MCF 10A (cell line): ENCODE measurements around the gene ITGB1BP1. TPM values are rescaled to one million over a fixed set of nuclear protein-coding genes. Genes with fewer than 3 reads are reported as not detected.
A peak's percentile ranks its signal among the peaks of the same experiment; 100 is the strongest.

Experiments used
- BruUV-seq: library from RNA; stranded (reverse); fragments of 400-500 nt; replicated peaks from 2 replicates; lab custom pipeline; 2021; lab: Mats Ljungman, UMichigan
- CTCF ChIA-PET: fragments of 300-600 bp; sonication (Branson Sonifier 250); formaldehyde crosslinking; extraction: SDS; loops from one replicate; lab custom pipeline; 2021; ENCODE audit warnings: antibody characterized with exemption, inconsistent platforms; lab: Yijun Ruan, JAX
- POLR2A ChIA-PET: fragments of 300-600, 350-650 bp; sonication (Branson Sonifier 250); formaldehyde crosslinking; extraction: SDS; loops from one replicate; lab custom pipeline; 2020; ENCODE audit warnings: antibody characterized with exemption, inconsistent platforms; lab: Yijun Ruan, JAX
- DNase-seq: peaks from one replicate; pipeline ENCODE4 v3.0.0-alpha.2; 2018; ENCODE audit not compliant: unreplicated experiment
- H3K27ac Mint-ChIP-seq: one replicate; pipeline ENCODE4 v1.8.0; 2022; ENCODE audit warnings: mild to moderate bottlenecking, low read depth, mixed read lengths; ENCODE audit not compliant: unreplicated experiment
- H3K27me3 Mint-ChIP-seq: one replicate; pipeline ENCODE4 v1.8.0; 2022; ENCODE audit warnings: mixed read lengths; ENCODE audit not compliant: insufficient read depth, unreplicated experiment
- H3K36me3 Mint-ChIP-seq: one replicate; pipeline ENCODE4 v1.8.0; 2022; ENCODE audit warnings: mild to moderate bottlenecking, moderate library complexity, mixed read lengths; ENCODE audit not compliant: insufficient read depth, unreplicated experiment
- H3K4me1 Mint-ChIP-seq: one replicate; pipeline ENCODE4 v1.8.0; 2022; ENCODE audit warnings: mixed read lengths; ENCODE audit not compliant: insufficient read depth, unreplicated experiment
- H3K4me3 Mint-ChIP-seq: one replicate; pipeline ENCODE4 v1.8.0; 2022; ENCODE audit warnings: mild to moderate bottlenecking, moderate library complexity, mixed read lengths; ENCODE audit not compliant: unreplicated experiment
- H3K9me3 Mint-ChIP-seq: one replicate; pipeline ENCODE4 v1.8.0; 2022; ENCODE audit warnings: mixed read lengths; ENCODE audit not compliant: unreplicated experiment
- intact Hi-C: fragments of 100-400 bp; cut with micrococcal nuclease; formaldehyde crosslinking; loops from 2 replicates; pipeline ENCODE4 v1.14.1; 2022
- total RNA-seq: library from RNA; stranded (reverse); gene quantifications from 2 replicates; pipeline ENCODE4 v1.2.3, GENCODE V29; 2022
- TF ChIP-seq, protein P1 (sequence below): fragments of 200-600 bp; IDR thresholded peaks from one replicate; pipeline ENCODE4 v1.8.0; 2022; ENCODE audit warnings: antibody characterized with exemption, mild to moderate bottlenecking; ENCODE audit not compliant: unreplicated experiment

Gene ITGB1BP1
- total RNA-seq, 1 experiment from 2014 or later: 125 TPM

GRCh38 chr2:9364791-9365497 is 58.4 kb downstream of the ITGB1BP1 start:
- BruUV-seq: no TSS peak
- Mint-ChIP-seq H3K36me3 (peaks cover 99% of the 10 kb centered on the region), H3K27ac (no peak overlapping the region), H3K27me3 (no peaks in the 10 kb centered on the region), H3K4me1 (no peaks in the 10 kb centered on the region), H3K9me3 (no peaks in the 10 kb centered on the region), H3K4me3 (no peak overlapping the region)
- ChIA-PET POLR2A (interaction anchor here (0.7 to 1.7 kb wide), 5 partner anchors 9 to 223 kb away, joined by 3 to 5 read pairs (median 4); no protein-coding TSS in a partner anchor), CTCF (interaction anchor here (0.5 to 1.4 kb wide), 4 partner anchors 10 to 91 kb away, joined by 3 to 4 read pairs (median 3); no protein-coding TSS in a partner anchor)
- intact Hi-C loops: no loop called here
- DNase-seq: no peak
- TF ChIP-seq, protein P1, sequence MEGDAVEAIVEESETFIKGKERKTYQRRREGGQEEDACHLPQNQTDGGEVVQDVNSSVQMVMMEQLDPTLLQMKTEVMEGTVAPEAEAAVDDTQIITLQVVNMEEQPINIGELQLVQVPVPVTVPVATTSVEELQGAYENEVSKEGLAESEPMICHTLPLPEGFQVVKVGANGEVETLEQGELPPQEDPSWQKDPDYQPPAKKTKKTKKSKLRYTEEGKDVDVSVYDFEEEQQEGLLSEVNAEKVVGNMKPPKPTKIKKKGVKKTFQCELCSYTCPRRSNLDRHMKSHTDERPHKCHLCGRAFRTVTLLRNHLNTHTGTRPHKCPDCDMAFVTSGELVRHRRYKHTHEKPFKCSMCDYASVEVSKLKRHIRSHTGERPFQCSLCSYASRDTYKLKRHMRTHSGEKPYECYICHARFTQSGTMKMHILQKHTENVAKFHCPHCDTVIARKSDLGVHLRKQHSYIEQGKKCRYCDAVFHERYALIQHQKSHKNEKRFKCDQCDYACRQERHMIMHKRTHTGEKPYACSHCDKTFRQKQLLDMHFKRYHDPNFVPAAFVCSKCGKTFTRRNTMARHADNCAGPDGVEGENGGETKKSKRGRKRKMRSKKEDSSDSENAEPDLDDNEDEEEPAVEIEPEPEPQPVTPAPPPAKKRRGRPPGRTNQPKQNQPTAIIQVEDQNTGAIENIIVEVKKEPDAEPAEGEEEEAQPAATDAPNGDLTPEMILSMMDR: no peak

- CTCF ChIA-PET: interaction anchor here (0.7 to 1.4 kb wide), 4 partner anchors 9 to 41 kb away, joined by 3 to 4 read pairs (median 4); no protein-coding TSS in a partner anchor
- Mint-ChIP-seq H3K9me3 (no peaks in the 10 kb centered on the region), H3K4me1 (no peaks in the 10 kb centered on the region), H3K27ac (no peak overlapping the region), H3K4me3 (no peak overlapping the region), H3K27me3 (no peaks in the 10 kb centered on the region), H3K36me3 (peaks cover 99% of the 10 kb centered on the region)
- BruUV-seq: no TSS peak
- TF ChIP-seq, protein P1: no peak
- DNase-seq: no peak
- intact Hi-C loops: no loop called here
- POLR2A ChIA-PET: interaction anchor here (0.7 to 1.7 kb wide), 5 partner anchors 8 to 222 kb away, joined by 3 to 5 read pairs (median 4); no protein-coding TSS in a partner anchor
Observed at GRCh38 chr2:9364373-9364772, 59.0 kb downstream of the ITGB1BP1 start.

DNA sequence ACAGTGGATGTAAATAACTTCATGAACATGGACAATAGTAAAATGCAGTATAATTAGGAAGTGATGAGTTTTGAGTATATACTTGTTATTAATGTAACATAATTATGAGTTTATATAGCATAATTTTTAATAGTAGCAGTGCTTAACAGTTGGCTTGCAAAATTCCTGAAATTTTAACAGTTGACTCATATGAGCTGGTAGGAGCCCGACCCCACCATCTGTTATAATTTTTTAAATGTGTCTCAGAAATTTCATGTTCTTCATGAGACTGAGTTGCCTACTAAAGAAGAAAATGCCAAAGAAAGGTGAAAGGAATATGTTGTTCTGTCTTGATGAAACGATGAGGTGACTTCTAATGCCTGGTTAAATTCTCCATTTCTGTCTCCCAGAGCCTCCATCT is 62.6 kb downstream of the ITGB1BP1 start:
- Mint-ChIP-seq H3K27me3 (no peaks in the 10 kb centered on the region), H3K4me3 (no peak overlapping the region), H3K9me3 (no peaks in the 10 kb centered on the region), H3K4me1 (no peaks in the 10 kb centered on the region), H3K36me3 (peaks cover 97% of the 10 kb centered on the region), H3K27ac (peak overlapping the region; percentile 64)
- ChIA-PET POLR2A (no interaction called here), CTCF (interaction anchor here (1.0 to 1.2 kb wide), 2 partner anchors 21 to 219 kb away, joined by 3 read pairs; no protein-coding TSS in a partner anchor)
- TF ChIP-seq, protein P1: no peak
- intact Hi-C loops: no loop called here
- no TSS peak for BruUV-seq
- DNase-seq: no peak

GRCh38 chr2:9360110-9360509 is 63.2 kb downstream of the ITGB1BP1 start:
- H3K27me3 Mint-ChIP-seq: no peaks in the 10 kb centered on the region
- DNase-seq: no peak
- no TSS peak for BruUV-seq
- H3K4me3 Mint-ChIP-seq: no peak overlapping the region
- intact Hi-C loops: no loop called here
- ChIA-PET POLR2A (interaction anchor here (0.9 kb wide), 1 partner anchor 171 kb away, joined by 3 read pairs; no protein-coding TSS in a partner anchor), CTCF (interaction anchor here (1.0 to 1.1 kb wide), 2 partner anchors 11 to 218 kb away, joined by 3 to 4 read pairs; no protein-coding TSS in a partner anchor)
- H3K4me1 Mint-ChIP-seq: no peaks in the 10 kb centered on the region
- TF ChIP-seq, protein P1: no peak
- H3K36me3 Mint-ChIP-seq: peaks cover 97% of the 10 kb centered on the region
- H3K27ac Mint-ChIP-seq: no peak overlapping the region
- H3K9me3 Mint-ChIP-seq: no peaks in the 10 kb centered on the region
